Measurements from ENCODE around the gene DFFA.

DNA sequence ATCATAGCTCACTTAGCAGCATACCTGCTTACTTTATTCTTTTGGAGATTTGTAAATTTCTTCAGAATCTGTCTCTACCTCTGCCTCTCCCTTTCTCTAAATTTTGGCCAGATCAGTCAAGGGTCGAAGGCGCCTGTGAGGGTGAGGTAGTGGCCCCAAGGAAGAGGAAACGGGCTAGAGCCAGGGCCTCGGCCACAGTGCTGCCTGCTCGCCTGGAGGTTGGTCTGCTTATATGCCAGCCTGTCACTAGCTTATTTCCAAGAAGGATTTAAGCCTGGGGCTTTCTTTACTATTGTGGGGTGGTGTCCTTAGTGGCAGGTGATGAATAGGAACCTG lies 22.1 kb upstream of the DFFA start:
- TF ChIP-seq CTCF (IDR thresholded peaks at IDR 0.05; ENCODE audit: insufficient read depth, low read length, poor library complexity, severe bottlenecking): no peak
- TF ChIP-seq EZH2phosphoT487 (conservative IDR thresholded peaks at IDR 0.05; ENCODE audit: low read length): no peak

All from SU-DHL-6 (cell line).